Spinal cord (tissue), 10 donors: Measurements from ENCODE around the gene POF1B. TPM values are rescaled to one million over a fixed set of nuclear protein-coding genes. Genes with fewer than 3 reads are reported as not detected.

Source experiments
- DNase-seq, 6 donors: peaks; one replicate each; pipeline versions ENCODE4 v3.0.0 to v3.0.0-alpha.2; 2013 to 2015; ENCODE audit warnings: low spot score in 6 of 6, low read depth in 4 of 6
- H3K27ac ChIP-seq: one replicate; pipeline ENCODE4 v1.5.1; 2013; ENCODE audit warnings: low read depth, low read length, control low read depth
- H3K27me3 ChIP-seq: one replicate; pipeline ENCODE4 v1.6.1; 2013; ENCODE audit warnings: low read length; ENCODE audit not compliant: control insufficient read depth, insufficient read depth
- H3K36me3 ChIP-seq: one replicate; pipeline ENCODE4 v1.6.1; 2013; ENCODE audit warnings: low read length; ENCODE audit not compliant: control insufficient read depth, insufficient read depth
- H3K4me1 ChIP-seq: one replicate; pipeline ENCODE4 v1.6.1; 2013; ENCODE audit warnings: low read length; ENCODE audit not compliant: control insufficient read depth, insufficient read depth
- H3K4me3 ChIP-seq: one replicate; pipeline ENCODE4 v1.5.1; 2013; ENCODE audit warnings: low read depth, low read length, control low read depth
- H3K9me3 ChIP-seq: one replicate; pipeline ENCODE4 v1.6.1; 2013; ENCODE audit warnings: low read length; ENCODE audit not compliant: control insufficient read depth, insufficient read depth
- WGBS: methylation state at CpG from one replicate; pipeline ENCODE4 v1.1.5; 2013; ENCODE audit warnings: missing lambda C conversion rate; ENCODE audit not compliant: insufficient coverage; 5-methylcytosine and 5-hydroxymethylcytosine counted together
- long read RNA-seq, 4 donors: transcript quantifications; one replicate each; lab custom pipeline, GENCODE V29; 2026
- polyA plus RNA-seq, 2 donors: library from polyadenylated mRNA; unstranded; fragments of 120-200 nt; gene quantifications; one replicate each; pipeline ENCODE4 v1.2.1, GENCODE V29; 2013; ENCODE audit not compliant: insufficient read length in 2 of 2
- total RNA-seq, 2 donors: library from RNA; depleted of rRNA in 1 of 2; stranded (reverse); fragments of 120-200 nt in 1 of 2; fragments of >200 nt in 1 of 2; gene quantifications; one replicate each; pipeline versions ENCODE4 v1.2.3 to v1.2.4, GENCODE V29; 2013 to 2014
- donor health status: healthy.

POF1B gene, protein sequence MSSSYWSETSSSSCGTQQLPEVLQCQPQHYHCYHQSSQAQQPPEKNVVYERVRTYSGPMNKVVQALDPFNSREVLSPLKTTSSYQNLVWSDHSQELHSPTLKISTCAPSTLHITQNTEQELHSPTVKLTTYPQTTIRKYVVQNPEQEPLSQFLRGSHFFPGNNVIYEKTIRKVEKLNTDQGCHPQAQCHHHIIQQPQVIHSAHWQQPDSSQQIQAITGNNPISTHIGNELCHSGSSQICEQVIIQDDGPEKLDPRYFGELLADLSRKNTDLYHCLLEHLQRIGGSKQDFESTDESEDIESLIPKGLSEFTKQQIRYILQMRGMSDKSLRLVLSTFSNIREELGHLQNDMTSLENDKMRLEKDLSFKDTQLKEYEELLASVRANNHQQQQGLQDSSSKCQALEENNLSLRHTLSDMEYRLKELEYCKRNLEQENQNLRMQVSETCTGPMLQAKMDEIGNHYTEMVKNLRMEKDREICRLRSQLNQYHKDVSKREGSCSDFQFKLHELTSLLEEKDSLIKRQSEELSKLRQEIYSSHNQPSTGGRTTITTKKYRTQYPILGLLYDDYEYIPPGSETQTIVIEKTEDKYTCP
- total RNA-seq (under 1 TPM; 0.17 to 0.20 TPM), polyA plus RNA-seq (under 1 TPM; 0.11 to 0.12 TPM)
- long read RNA-seq, donor 1: 0 reads
- long read RNA-seq, donor 2: 0 reads
- long read RNA-seq, donor 3: 0 reads
- long read RNA-seq, donor 4: 0 reads

DNA sequence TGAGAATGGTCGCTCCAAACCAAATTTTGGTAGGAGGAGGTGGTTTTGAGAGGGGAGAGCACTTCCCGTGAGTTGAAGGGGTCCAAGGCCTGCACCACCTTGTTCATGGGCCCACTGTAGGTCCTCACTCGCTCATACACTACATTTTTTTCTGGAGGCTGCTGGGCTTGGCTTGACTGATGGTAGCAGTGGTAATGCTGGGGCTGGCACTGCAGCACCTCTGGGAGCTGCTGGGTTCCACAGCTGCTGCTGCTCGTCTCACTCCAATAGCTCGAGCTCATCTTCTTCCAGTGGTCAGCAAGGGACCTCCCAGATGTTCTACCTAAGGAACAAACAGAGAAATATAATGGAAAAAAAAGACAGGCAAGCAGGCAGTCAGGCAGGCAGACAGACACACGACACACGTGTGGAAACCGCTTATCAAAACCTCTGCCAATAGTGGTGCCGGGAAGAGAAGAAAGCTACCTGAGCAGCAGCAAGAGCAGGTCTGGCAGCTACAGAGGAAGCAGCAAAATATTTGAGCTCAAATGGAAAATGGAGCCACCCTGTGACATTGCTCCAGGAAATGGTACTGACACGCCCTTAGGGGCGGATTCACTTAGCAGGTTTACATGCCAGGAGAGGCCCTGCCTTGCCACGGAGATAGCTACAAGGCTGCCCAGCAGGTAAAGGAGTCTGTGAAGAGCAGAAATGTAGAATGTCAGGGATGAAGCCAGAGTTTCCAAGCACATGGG, at the start of gene POF1B:
Gene POF1B, minus strand, starts transcription at position 492 of the 734 bp plus-strand sequence. Its CDS starts 211 bp downstream, at position 281.
- peaks cover 6% of the 10 kb centered on the region for H3K27me3 ChIP-seq
- no peaks in the 10 kb centered on the region for H3K9me3 ChIP-seq
- H3K4me1 ChIP-seq: no peaks in the 10 kb centered on the region
- no peak within 1 kb of the TSS for H3K4me3 ChIP-seq
- no peak within 1 kb of the TSS for H3K27ac ChIP-seq
- H3K36me3 ChIP-seq: no peaks in the 10 kb centered on the region
- WGBS: 67% methylated on average over 10 of the region's 12 CpGs
- no peak for DNase-seq

DNA sequence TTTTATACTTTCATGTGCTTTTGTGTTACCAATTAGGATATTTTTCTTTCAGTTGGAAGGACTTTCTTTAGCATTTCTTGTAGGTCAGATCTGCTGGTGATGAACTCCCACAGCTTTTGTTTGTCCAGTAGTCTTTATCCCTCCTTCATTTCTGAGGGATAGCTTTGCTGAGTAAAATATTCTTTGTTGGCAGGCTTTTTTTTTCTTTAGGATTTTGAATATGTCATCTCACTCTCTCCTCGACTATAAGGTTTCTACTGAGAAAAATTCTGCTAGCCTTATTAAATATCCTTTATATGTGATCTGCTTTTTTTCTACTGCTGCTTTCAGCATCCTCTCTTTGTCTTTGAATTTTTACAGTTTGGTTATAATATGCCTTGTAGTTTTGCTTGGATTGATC, 49.6 kb upstream of the POF1B start:
- no peaks in the 10 kb centered on the region for H3K36me3 ChIP-seq
- H3K4me3 ChIP-seq: no peak overlapping the region
- no peaks in the 10 kb centered on the region for H3K4me1 ChIP-seq
- H3K9me3 ChIP-seq: peaks cover 4% of the 10 kb centered on the region
- no peaks in the 10 kb centered on the region for H3K27me3 ChIP-seq
- DNase-seq: no peak
- WGBS: no CpG with 5 or more reads among the region's 1 CpG
- H3K27ac ChIP-seq: no peak overlapping the region

DNA sequence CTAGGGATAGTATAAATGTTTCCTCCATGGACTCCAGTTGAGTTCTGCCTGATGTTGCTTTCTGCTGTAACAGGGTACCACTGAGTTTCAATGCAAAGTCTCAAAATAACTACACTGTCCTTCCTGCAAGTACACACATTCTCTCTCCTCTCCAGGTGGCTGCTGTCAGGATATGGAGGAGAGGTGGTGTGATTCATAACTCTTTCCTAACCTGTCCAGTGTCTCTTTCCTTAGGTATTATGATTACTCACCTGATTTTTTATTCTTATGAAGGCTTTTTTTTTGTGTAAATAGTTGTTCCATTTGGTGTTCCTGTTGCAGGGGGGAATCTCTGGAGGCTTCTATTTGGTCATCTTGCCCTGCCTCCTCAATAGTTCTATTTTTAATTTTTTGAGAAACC, 39.8 kb upstream of the POF1B start:
- Histone ChIP-seq H3K9me3 (no peaks in the 10 kb centered on the region), H3K36me3 (no peaks in the 10 kb centered on the region), H3K4me3 (no peak overlapping the region), H3K27me3 (no peaks in the 10 kb centered on the region), H3K27ac (no peak overlapping the region), H3K4me1 (no peaks in the 10 kb centered on the region)
- no peak for DNase-seq

DNA sequence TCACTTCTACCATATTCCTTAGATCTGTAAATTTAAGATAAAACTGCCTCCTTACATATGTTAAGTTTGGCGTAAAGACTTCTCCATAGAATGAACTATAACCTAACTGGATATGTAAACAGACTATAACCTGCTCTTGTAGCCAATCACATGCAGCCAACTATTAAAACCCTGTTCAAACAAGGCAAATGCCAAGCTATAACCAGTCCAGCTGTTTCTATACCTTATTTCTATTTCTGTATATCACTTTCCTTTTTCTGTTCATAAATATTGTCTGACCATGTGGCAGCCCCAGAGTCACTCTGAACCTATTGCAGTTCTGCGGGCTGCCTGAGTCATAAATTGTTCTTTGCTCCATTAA, 12.4 kb upstream of the POF1B start:
- no peak overlapping the region for H3K4me3 ChIP-seq
- no peaks in the 10 kb centered on the region for H3K27me3 ChIP-seq
- H3K4me1 ChIP-seq: no peaks in the 10 kb centered on the region
- H3K36me3 ChIP-seq: no peaks in the 10 kb centered on the region
- no CpG with 5 or more reads among the region's 2 CpGs for WGBS
- no peaks in the 10 kb centered on the region for H3K9me3 ChIP-seq
- no peak overlapping the region for H3K27ac ChIP-seq
- no peak for DNase-seq

DNA sequence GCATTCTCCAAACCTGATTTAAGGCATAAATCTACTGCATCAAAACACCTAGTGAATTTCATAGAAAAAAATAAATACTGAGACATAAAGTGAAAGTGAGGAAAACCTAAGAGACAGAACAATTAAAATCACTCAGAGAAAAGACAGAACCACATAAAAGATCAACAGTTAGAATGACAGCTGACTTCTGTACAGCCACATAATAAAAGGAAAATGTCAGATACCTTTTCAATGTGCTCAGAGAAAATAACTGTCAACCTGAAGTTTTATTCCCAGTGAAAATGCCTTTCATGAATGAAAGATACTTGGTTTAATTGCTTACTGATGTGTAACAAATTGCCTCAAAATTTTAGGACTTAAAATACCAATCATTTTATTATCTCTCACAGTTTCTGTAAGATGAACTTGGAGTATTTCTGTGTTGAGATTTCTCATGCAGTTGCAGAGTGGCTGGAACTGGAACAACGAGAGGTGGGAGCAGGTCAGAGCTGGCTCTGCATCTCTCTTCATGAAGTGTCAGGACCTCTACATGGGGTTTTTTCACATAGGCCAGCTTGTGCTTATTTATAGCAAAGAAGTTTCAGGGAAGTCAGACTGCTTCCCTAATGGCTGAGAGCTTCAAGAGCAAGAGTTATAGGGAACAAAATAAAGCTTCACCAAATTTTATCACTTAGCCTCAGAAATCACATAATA, 11.9 kb upstream of the POF1B start:
- Histone ChIP-seq H3K36me3 (no peaks in the 10 kb centered on the region), H3K4me3 (no peak overlapping the region), H3K9me3 (no peaks in the 10 kb centered on the region), H3K27ac (no peak overlapping the region), H3K4me1 (no peaks in the 10 kb centered on the region), H3K27me3 (no peaks in the 10 kb centered on the region)
- WGBS: 44% methylated on average over 1 of the region's 1 CpG
- DNase-seq: no peak

DNA sequence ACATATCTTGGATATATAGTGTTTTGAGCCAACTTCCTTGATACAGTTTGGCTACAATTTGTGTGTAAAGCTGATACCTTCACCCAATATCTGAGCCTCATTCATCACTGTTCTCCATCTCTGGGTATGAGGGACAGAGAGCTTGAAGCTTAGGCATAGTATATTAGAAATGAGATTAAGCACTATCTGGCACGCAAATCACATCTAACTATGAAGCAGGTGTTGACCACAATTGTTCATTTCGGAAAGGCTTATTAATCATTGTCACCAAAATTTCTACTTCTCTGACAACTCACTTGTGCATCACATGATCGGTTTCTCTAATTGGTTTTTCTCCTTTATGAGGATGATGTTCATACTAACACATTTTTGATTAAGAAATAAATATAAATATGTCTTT, 2.1 kb upstream of the POF1B start:
- no CpG with 5 or more reads among the region's 3 CpGs for WGBS

DNA sequence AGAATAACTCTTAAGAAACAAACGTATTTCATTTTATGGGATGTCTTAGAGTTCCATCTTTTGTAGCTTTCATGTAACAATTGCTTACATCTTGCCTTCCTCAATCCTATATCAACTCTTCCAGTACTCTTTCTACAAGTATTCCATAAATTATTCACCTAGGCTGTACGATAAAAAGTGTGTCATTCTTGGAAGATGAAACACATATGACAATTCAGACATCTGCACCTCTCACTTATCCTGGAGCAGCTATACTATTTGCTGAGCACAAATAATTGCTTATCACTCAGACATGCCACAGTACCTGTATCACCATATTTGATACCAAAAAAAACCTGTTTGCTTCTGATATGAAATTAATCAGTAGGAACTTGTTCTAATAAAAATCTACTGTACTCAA, 1.0 kb downstream of the POF1B start:
- no CpG with 5 or more reads among the region's 2 CpGs for WGBS
- no peak overlapping the region for H3K4me3 ChIP-seq
- H3K36me3 ChIP-seq: no peaks in the 10 kb centered on the region
- no peaks in the 10 kb centered on the region for H3K9me3 ChIP-seq
- DNase-seq: no peak
- H3K27ac ChIP-seq: no peak overlapping the region
- H3K27me3 ChIP-seq: peaks cover 6% of the 10 kb centered on the region
- no peaks in the 10 kb centered on the region for H3K4me1 ChIP-seq

More for the DNA sequence above, 2.1 kb upstream of the POF1B start:
- no peak for DNase-seq
- no peak overlapping the region for H3K4me3 ChIP-seq
- no peaks in the 10 kb centered on the region for H3K9me3 ChIP-seq
- H3K27ac ChIP-seq: no peak overlapping the region
- no peaks in the 10 kb centered on the region for H3K36me3 ChIP-seq
- no peaks in the 10 kb centered on the region for H3K4me1 ChIP-seq
- H3K27me3 ChIP-seq: peaks cover 6% of the 10 kb centered on the region

DNA sequence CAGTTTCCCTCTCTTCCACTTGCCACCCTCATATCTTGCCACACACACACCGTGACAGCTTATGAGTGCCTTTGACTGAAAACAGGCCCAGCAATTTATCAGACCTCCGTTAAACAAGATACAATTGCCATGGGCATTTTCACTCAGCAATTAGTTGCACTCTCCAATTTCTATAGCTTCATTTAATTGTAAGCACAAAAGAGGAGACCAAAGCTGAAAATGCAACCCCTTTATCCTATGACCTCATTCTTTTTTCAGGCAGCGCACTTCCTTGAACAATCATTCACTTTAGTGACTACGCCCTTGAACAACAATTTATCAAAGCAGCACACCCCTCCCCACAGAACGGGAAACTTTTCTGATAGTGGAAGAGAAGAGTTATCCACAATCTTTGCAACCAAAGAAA, 4.1 kb downstream of the POF1B start:
- no peak overlapping the region for H3K27ac ChIP-seq
- H3K27me3 ChIP-seq: peaks cover 6% of the 10 kb centered on the region
- WGBS: 24% methylated on average over 2 of the region's 5 CpGs
- peak in 1 of 6 donors; percentile 0 for DNase-seq
- H3K4me3 ChIP-seq: no peak overlapping the region
- H3K4me1 ChIP-seq: no peaks in the 10 kb centered on the region
- H3K9me3 ChIP-seq: no peaks in the 10 kb centered on the region
- no peaks in the 10 kb centered on the region for H3K36me3 ChIP-seq

DNA sequence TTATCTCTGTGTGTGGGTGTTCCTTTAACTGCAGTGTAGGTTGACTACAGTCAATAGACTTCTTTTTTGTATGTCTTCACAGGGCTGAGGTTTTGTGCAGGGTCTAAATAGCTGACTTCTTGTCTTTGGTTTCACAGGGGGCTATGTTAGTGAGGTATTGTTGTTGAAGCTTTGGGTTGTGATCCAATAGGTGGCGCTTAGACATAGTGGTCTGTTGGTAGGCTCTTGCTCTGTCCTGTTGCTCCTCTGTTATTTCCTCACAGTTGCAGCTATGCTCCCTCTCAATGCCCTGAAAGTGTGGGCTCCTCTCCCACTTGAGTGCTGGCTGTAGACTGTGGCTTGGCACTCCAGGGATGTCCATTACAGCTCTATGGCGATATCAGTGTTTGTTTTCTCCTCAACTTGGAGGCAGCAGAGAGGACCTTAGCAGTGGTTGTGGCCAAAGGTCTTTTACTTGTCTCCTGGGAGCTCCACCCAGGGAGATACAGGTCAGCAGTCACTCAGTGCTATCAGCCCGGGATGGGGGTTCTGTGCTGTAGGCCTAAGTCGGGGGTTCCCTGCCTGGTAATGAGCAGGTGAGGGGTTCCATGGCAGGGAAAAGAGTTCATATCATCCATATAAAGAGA, 14.0 kb downstream of the POF1B start:
- no peak for DNase-seq
- Histone ChIP-seq H3K4me3 (no peak overlapping the region), H3K36me3 (no peaks in the 10 kb centered on the region), H3K9me3 (no peaks in the 10 kb centered on the region), H3K27me3 (no peaks in the 10 kb centered on the region), H3K4me1 (no peaks in the 10 kb centered on the region), H3K27ac (no peak overlapping the region)
- WGBS: 71% methylated on average over 2 of the region's 4 CpGs
